ENCODE measurements around the gene PCF11.

GRCh38 chr11:83151274-83151977, 5.5 kb upstream of the PCF11 start:
- TF ChIP-seq CTCF (IDR thresholded peaks at IDR 0.05) (no peak), POLR2A (IDR thresholded peaks at IDR 0.05) (no peak)

Data from heart left ventricle (tissue), 13 donors.